D721Med (cell line): ENCODE results near the gene CAPN5.

ENCODE experiments used
- DNase-seq: peaks from one replicate; pipeline ENCODE4 v3.0.0; 2011; ENCODE audit warnings: low spot score; ENCODE audit not compliant: insufficient read length
- FAIRE-seq: peaks from 2 replicates; lab custom pipeline; 2011; peaks lifted over from hg19 to GRCh38; lab: Jason Lieb, UNC
- CTCF ChIP-seq: IDR thresholded peaks from 2 replicates; pipeline ENCODE4 v1.5.1; 2012; ENCODE audit warnings: mild to moderate bottlenecking, control low read depth; ENCODE audit not compliant: insufficient read depth; ENCODE audit errors: missing control alignments

Gene CAPN5

DNA sequence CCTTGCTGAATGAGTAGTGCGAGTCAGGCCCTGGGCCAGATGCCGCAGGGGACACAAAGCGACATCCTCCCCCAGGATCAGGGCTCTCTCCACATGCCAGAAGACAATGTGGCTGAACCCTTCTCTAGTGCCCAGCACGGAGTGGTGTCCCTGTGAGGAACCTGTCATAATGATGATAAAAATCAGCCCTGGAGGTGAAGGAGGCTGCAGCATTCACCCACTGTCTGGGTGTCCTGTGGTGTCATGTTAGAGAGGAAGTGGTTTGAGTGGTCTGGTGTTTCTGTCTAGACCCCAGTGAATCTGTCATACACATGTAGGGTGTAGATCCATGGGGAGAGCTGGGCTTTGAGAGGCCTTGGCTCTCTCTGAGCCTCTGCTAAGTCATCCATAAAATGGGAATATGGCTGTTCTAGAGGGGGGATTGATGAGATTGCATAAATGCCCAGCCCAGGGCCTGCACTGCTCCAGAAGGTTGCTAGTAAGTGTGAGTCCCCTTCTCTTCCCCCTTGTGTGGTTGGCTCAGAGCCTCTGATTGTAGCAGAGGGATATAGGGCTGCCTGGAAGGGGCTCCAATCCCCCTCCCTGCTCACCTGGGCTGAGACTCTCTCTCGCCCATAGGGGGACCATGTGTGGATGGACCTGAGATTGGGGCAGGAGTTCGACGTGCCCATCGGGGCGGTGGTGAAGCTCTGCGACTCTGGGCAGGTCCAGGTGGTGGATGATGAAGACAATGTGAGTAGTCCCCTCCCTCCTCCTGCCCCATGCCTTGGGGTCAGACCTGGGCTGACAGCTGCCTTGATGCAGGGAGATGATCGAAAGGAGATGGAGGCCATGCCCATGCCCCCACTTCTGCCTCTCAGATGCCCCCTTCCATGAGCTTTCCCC is 75.6 kb downstream of the CAPN5 start:
- FAIRE-seq (no peak), DNase-seq (no peak)
- TF ChIP-seq CTCF: no peak

DNA sequence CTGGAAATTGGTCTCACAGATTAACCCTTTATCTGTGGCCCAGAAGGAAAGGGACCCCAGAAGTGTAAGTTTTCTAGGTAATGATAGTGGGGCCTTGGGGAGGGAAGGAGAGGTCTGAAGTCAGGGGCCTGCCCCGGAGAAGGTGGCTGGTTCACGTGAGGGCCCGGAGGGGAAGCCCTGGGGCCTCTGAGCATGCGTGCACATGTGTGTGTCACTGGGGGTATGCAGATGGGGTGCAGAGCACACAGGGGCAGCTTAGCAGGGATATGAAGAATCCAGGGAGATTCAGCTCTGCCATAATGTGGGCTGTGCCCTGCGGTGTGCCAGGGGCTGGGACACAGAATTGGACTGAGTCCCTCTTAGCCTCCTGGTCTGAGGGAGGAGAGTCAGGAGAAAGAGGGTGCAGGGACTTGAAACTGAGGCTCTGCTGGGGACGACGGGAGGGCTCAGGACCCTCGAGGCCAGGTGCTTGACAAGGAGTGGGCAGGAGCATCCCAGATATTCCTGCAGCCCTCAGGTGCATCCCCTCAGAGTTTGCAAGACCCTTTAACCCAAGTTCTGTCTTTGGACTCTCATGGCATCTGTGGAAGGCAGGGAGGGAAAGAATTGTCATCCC is 76.7 kb downstream of the CAPN5 start:
- DNase-seq (no peak), FAIRE-seq (no peak)
- no peak for TF ChIP-seq CTCF

DNA sequence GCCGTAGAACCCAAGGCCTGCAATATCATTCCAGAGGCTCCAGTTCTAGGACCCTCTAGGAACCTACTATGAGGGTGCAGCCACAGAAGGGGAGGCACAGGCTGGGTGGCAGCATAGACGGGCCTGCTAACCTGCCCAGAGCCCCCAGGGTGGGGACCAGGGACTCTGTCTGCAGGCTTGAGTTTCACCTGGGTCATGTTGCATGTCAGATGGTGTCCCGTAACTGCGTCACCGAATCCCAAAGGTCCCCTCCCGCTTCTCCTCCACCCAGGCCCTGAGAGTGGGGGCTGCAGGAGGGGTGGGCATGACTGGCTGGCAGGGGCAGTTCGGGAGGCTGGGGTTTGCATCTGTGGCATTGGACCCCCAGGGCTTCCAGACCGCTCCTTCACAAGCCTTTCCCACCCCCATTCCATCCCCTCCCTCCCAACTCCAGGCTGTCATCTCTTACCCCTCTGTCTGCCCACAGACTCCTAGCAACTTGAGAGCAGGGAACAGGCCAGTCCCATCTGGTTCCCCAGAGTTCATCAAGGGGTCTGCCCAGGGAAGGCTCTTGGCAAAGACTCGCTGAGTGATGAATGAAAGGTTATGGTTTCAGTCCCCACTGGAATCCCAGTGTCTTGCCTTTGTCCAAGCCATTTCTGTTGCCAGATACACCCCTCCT is 77.6 kb downstream of the CAPN5 start:
- no peak for DNase-seq
- FAIRE-seq: no peak
- no peak for TF ChIP-seq CTCF

- TF ChIP-seq CTCF: no peak
- FAIRE-seq (no peak), DNase-seq (no peak)
Observed at GRCh38 chr11:77144857-77145428, 78.2 kb downstream of the CAPN5 start.

DNA sequence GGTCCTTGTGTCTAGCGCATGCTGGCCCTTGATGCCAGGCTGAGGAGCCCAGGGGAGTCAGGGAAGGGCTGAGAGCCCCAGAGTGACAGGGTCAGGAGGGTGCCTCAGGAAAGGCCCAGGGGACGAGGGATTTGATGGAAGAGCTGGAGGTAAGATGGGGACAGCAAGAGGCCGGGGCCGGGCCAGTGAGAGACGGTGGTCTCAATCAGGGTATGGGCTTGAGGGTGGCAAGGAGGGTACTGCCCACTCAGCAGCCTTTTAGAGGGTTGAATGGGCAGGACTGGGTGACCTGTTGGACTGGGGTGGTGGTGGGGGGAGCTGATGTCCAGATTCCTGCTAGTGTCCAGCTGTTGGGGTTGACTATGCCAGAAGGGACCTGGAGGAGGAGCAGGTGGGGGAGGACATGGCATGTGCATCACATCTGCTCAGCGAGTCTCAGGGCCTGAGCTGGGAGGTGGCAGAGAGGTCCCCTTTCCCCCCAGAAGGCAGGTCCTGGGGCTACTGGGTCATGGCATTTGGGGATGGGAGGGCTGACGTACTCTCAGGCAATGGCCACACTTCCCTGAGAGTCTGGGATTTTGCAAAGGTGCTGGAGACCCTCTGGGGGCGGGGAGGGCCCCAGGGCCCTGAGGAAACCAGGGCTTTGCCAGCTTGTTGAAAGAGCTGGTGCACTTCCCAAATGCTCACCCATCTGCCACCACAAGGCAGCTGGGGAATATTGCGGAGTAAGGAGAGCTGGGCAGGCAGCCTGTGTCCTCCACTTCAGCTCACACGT is 79.7 kb downstream of the CAPN5 start:
- no peak for FAIRE-seq
- no peak for TF ChIP-seq CTCF
- no peak for DNase-seq

- no peak for FAIRE-seq
- DNase-seq: no peak
- TF ChIP-seq CTCF: no peak
Observed at GRCh38 chr11:77147036-77147315, 80.2 kb downstream of the CAPN5 start.
